Suprapubic skin (tissue), 4 donors: ENCODE data around the gene DNMT3A.

Source experiments
- EP300 ChIP-seq: sonication (generic); formaldehyde crosslinking; IDR thresholded peaks from one replicate; pipeline ENCODE4 v1.6.1; 2017; ENCODE audit warnings: antibody characterized with exemption
- POLR2A ChIP-seq, 2 donors: fragments of 450-650 bp; IDR thresholded peaks; one replicate each; pipeline ENCODE4 v1.6.1; 2017; ENCODE audit warnings: antibody characterized with exemption in 2 of 2, mild to moderate bottlenecking in 2 of 2, moderate library complexity in 2 of 2
- POLR2AphosphoS5 ChIP-seq, 3 donors: sonication (generic); formaldehyde crosslinking; IDR thresholded peaks; one replicate each; pipeline ENCODE4 v1.6.1; 2017; ENCODE audit warnings: antibody characterized with exemption in 3 of 3
- TF ChIP-seq, protein P1 (sequence below), 2 donors: fragments of 200-600 bp in 1 of 2; fragments of 450-650 bp in 1 of 2; sonication (generic) in 1 of 2; IDR thresholded peaks; one replicate each; pipeline ENCODE4 v1.5.1; 2016 to 2019; ENCODE audit warnings: antibody characterized with exemption in 2 of 2, mild to moderate bottlenecking in 1 of 2, moderate library complexity in 1 of 2

DNA sequence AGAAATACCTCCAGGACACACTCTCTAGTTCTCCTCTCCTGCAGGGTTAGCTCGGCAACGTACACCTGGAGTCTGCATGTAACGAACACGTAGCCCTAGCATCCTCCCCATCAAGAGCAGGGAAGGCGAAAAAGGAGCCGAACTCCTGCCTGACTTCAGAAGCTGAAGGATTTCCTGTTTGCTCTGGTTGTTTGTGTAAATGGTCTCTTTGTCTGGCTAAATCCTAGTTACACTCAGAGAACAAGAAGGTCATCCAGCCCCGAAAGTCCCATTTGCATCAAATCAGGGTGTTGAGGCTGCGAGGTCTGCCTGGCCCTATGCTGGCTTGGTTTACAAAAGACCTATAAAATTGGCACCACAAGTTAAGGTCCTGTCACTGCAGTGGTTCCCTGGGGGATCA is 107.0 kb downstream of the DNMT3A start:
- TF ChIP-seq POLR2AphosphoS5 (IDR thresholded peaks at IDR 0.05) (no peak), POLR2A (IDR thresholded peaks at IDR 0.05) (no peak), EP300 (no peak)
- TF ChIP-seq, protein P1, sequence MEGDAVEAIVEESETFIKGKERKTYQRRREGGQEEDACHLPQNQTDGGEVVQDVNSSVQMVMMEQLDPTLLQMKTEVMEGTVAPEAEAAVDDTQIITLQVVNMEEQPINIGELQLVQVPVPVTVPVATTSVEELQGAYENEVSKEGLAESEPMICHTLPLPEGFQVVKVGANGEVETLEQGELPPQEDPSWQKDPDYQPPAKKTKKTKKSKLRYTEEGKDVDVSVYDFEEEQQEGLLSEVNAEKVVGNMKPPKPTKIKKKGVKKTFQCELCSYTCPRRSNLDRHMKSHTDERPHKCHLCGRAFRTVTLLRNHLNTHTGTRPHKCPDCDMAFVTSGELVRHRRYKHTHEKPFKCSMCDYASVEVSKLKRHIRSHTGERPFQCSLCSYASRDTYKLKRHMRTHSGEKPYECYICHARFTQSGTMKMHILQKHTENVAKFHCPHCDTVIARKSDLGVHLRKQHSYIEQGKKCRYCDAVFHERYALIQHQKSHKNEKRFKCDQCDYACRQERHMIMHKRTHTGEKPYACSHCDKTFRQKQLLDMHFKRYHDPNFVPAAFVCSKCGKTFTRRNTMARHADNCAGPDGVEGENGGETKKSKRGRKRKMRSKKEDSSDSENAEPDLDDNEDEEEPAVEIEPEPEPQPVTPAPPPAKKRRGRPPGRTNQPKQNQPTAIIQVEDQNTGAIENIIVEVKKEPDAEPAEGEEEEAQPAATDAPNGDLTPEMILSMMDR (IDR thresholded peaks at IDR 0.05) = no peak
